Tibial nerve (tissue), 4 donors: ENCODE data around the gene CXCL17.

ENCODE experiments used
- EP300 ChIP-seq, 2 donors: sonication (generic); formaldehyde crosslinking; IDR thresholded peaks; one replicate each; pipeline ENCODE4 v1.6.1; 2017; ENCODE audit warnings: antibody characterized with exemption in 2 of 2, mild to moderate bottlenecking in 1 of 2
- POLR2A ChIP-seq, 2 donors: fragments of 450-650 bp; IDR thresholded peaks; one replicate each; pipeline ENCODE4 v1.6.1; 2017; ENCODE audit warnings: antibody characterized with exemption in 2 of 2, mild to moderate bottlenecking in 2 of 2, moderate library complexity in 2 of 2
- TF ChIP-seq, protein P1 (sequence below), 5 experiments: fragments of 200-600 bp in 3 of 5; fragments of 450-650 bp in 2 of 5; sonication (generic) in 3 of 5; IDR thresholded peaks; one replicate each; pipeline ENCODE4 v1.5.1; 2016 to 2019; ENCODE audit warnings: antibody characterized with exemption in 5 of 5, mild to moderate bottlenecking in 3 of 5, moderate library complexity in 2 of 5

DNA sequence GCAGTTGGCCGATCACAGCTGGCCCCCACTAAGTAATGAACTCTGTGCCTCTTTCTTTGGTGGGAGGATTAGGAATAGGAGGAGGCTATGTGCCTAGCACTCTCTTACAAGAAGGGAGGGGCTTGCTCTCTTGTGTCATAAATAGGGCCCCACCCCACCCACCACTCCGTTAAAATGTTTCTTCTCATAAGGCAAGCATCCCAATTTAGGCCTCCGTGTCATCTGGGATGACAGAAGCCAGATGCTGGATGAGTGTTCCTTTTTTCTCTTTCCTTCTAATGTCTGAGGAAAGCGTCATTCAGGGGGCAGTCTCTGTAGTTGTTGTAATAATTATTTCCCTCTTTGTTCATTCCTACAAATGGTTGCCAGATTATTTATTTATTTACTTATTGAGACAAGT lies 15.4 kb downstream of the CXCL17 start, which contains the start of gene LIPE:
- TF ChIP-seq, protein P1, sequence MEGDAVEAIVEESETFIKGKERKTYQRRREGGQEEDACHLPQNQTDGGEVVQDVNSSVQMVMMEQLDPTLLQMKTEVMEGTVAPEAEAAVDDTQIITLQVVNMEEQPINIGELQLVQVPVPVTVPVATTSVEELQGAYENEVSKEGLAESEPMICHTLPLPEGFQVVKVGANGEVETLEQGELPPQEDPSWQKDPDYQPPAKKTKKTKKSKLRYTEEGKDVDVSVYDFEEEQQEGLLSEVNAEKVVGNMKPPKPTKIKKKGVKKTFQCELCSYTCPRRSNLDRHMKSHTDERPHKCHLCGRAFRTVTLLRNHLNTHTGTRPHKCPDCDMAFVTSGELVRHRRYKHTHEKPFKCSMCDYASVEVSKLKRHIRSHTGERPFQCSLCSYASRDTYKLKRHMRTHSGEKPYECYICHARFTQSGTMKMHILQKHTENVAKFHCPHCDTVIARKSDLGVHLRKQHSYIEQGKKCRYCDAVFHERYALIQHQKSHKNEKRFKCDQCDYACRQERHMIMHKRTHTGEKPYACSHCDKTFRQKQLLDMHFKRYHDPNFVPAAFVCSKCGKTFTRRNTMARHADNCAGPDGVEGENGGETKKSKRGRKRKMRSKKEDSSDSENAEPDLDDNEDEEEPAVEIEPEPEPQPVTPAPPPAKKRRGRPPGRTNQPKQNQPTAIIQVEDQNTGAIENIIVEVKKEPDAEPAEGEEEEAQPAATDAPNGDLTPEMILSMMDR (IDR thresholded peaks at IDR 0.05): no peak
- TF ChIP-seq EP300 (IDR thresholded peaks at IDR 0.05) (no peak), POLR2A (IDR thresholded peaks at IDR 0.05) (no peak)
